HG03159 (cell line): ENCODE results near the gene CDKAL1.
"Not testable (repeated sequence)": the region's sequence is repeated elsewhere in the genome, so short reads cannot be mapped to it uniquely, and the experiment has no call there.

Source experiments
- ATAC-seq: cut with Tn5 transposase; IDR thresholded peaks from one replicate; pipeline ENCODE4 v1.9.1; 2021; ENCODE audit warnings: mild to moderate bottlenecking, moderate library complexity; ENCODE audit not compliant: unreplicated experiment

The CDKAL1 gene

DNA sequence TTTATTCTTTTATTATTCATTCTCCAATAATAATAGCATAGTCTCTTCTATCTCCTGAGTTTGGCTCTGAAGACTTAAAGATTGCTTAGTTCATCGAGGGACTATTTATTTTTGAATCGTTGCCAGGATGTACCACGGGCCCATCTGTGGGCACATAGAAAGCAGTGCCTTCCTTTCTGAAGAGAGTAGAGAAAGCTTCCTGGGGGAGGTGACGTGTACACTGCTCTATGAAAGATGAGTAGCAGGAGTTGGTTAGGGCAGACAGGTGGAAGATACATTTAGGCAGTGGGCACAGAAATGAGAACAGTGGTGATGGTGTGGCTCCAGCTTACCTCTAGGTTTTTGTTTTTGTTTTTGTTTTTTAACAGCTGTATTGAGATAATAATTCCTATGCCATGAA is 98.4 kb downstream of the CDKAL1 start:
- ATAC-seq = no peak

DNA sequence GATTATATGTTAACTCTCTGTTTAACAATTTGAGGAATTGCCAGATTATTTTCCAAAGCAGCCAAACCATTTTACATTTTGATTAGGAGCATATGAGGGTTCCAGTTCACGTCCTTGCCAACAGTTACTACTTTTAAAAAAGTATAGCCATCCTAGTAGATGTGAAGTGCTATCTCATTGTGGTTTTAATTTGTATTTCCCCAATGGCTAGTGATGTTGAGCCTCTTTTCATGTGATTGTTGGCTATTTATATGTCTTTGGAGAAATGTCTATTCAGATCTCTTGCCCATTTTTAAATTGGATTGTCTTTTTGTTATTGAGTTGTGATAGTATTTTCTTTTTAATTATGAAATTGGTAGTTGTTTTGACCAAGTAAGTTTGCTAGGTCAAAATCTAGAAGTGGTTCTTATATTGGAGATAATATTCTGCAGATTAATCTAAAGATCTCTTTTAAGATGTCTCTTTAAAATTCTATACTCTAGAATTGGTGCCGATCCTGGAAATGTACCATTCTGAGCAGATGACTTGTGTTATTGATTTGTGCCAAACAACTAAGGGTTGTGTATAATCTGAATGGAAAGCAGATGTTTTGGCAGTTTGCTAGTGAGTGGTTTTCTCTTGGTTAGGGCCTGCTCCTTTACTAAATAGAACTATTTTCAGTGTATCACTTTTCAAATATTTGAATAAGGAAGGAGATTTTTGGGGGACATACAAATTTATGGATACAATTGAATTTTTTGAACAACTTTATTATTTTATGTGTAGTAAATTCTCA is 99.5 kb downstream of the CDKAL1 start:
- no peak for ATAC-seq

DNA sequence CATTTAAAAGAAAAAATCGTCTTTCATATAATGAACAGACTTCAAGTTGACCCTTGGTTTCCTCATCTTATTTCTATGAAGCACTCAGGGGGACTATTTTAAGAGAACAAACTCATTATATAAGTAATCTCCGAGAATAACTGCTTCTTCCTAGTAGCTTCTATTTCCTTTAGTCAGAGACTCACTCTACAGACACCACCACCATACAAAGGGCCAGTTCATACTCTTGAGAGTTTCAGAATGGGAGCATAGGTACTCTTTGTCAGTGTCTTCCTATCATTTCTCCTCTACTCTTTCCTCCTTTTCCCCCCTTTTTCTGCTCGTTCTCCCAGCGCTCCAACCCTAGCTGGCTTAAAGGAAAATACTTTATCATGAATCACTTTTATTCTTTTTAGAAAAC is 104.9 kb downstream of the CDKAL1 start:
- no peak for ATAC-seq

DNA sequence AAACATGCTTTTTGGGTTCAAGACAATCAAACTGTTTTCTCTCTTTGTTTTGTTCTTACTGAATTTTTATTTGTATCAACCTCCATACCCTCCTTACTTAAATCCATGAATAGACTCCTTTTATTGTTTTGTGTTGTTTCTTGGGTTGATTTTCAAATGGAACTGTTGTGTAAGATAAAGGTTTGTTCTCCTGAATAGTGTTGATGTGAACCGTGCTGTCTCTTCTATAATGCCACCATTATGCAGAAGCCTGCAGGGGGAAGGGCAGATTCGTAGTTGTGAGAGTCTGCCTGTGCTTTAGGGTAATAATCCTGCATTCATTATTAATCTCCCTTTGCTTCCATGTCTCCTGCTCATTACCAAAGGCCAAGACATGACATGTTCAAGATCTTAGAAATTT is 105.9 kb downstream of the CDKAL1 start:
- ATAC-seq = no peak

DNA sequence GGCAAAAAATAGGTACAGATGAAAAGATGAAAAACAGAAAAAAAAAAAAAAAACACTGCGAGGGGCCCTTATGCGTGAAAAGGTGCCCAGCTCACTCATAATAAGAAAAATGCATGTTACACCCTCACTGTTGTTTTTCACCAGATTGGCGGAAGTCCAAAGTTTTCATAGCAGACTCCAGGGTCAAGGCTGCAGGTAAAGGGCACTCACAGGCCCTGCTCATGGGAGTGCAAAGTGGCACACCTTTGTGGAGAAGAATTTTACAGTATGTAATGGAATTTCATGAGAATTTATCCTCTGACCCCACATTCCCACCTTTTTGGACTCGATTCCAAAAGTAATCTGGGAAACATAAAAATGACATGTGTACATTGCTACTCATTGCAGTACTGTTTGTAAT is 108.2 kb downstream of the CDKAL1 start:
- no peak for ATAC-seq

DNA sequence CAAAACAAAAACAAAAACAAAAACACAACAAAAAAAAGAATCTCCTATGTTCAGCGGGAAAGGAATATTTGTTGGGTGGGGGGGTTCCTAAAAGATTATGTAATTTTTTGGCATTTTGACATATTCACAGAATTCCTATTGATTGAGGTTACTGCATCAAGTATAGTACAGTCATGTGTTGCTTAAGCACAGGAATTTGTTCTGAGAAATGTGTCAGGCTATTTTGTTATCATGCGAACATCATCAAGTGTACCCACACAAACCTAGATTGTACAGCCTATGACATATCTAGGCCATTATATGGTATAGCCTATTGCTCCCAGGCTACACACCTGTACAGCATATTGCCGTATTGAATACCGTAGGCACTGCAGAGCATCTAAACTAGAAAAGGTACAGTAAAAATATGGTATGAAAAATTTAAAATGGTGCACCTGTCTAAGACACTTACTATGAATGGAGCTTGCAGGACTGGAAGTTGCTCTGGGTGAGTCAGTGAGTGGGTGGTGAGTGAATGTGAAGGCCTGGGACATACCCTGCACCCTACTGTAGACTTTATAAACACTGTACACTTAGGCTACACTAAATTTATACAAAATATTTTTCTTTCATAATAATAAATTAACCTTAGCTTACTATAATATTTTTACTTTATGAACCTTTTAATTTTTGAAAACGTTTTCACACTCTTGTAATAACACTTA is 110.6 kb downstream of the CDKAL1 start:
- ATAC-seq = no peak

DNA sequence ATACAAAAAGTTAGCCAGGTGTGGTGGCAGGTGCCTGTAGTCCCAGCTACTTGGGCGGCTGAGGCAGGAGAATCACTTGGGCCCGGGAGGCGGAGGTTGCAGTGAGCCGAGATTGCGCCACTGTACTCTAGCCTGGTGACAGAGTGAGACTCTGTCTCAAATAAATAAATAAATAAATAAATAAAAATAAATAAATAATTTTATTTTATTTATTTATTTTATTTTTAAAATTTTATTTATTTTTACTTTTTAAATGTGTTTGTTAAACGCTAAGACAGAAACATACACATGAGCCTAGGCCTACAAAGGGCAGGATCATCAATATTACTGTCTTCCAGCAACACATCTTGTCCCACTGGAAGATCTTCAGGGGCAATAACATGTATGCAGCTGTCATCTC is 111.3 kb downstream of the CDKAL1 start:
- not testable (repeated sequence) for ATAC-seq

DNA sequence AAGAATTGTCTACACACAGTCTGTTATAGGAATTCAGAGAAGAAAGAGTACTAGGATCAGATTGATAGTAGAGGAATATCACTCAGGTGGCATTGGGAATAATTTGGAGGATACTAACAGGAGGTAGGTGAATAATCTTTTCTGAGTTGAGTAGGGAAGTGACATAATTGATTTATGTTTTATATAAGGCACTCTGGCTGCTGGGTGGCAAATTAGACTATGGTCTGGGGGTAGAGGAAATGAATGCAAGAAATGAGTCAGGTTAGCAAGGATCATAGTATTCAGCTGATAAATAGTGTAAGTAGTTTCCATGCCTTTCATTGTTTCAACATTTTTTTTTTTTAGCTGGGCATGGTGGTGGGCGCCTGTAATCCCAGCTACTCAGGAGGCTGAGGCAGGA is 113.3 kb downstream of the CDKAL1 start:
- no peak for ATAC-seq

DNA sequence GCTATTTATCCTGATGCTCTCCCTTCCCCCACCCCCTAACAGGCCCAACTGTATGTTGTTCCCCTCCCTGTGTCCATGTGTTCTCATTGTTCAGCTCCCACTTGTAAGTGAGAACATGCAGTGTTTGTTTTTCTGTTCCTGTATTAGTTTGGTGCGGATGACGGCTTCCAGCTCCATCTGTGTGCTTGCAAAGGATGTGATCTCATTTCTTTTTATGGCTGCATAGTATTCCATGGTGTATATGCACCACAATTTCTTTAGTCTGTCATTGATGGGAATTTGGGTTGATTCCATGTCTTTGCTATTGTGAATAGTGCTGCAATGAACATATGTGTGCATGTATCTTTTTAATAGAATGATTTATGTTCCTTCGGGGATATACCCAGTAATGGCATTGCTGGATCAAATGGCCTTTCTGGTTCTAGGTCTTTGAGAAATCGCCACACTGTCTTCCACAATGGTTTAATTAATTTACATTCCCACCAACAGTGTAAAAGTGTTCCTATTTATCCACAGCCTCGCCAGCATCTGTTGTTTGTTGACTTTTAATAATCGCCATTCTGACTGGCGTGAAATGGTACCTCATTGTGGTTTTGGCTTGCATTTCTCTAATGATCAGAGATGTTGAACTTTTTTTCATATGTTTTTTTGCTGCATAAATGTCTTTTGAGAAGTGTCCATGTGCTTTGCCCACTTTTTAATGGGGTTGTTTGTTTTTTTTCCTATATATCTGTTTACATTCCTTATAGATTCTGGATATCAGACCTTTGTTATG is 115.6 kb downstream of the CDKAL1 start:
- ATAC-seq = not testable (repeated sequence)

DNA sequence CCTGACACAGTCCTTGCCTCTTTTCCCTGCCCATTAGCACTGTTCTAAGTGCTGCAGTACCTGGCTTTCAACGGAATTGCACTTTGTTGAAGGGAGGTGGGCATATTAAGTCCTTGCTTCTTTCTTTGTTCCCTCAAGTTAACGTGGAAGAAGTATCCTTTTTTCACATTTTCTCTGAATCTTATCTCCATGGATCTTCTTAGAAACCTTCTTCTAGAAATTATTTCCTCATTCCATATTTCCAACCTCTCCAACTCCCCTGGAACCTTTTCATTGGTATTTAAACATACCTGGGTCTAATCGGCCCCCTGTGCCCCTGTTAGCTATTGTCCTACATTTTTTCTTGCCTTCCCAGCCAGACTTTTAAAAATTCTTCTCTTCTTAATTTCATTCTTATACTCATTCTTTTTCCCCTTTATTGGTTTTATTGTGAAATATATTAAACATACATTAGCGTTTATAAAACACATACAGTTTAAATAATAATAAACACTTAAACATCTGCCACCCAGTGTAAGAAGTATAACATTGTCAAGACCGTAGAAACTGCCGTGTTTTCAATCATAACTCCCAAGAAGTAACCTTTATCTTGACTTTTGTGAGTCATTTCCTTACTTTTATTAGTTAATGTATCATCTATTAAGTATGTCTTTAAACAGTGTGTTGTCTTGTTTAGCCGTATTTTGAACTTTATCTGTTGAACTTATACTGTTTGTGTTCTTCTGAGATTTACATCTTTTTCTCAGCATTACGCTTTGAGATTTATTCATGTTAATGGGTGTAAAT is 118.2 kb downstream of the CDKAL1 start:
- ATAC-seq = no peak

DNA sequence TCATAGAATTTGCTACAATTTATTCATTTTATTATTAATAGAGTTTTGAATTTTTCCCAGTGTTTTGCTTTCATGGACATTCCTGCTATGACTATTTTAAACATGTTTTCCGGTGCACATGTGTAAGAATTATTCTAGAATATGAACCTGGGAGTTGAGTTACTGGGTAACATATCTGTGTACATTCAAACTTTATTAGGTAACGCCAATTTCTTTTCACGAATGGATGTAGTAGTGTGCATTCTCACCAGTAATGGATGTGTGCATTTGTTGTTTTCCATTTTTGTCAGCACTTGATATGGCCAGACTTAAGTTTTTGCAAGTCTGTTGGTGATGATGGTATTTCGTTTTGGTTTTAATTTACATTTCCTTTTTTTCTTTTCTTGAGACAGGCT is 118.8 kb downstream of the CDKAL1 start:
- ATAC-seq = no peak

DNA sequence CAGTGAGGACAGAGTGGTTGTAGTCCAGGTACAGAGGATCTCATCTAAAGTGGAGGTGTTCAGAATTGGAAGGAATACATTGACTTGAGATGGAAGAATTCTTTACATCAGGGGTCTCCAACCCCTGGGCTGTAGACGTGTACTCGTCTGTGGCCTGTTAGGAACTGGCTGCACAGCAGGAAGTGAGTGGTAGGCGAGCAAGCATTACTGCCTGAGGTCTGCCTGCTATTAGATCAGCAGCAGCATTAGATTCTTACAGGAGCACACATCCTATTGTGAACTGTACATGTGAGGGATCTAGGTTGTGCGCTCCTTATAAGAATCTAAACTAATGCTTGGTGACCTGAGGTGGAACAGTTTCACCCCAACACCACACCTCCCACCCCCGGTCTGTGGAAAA is 121.1 kb downstream of the CDKAL1 start:
- no peak for ATAC-seq

DNA sequence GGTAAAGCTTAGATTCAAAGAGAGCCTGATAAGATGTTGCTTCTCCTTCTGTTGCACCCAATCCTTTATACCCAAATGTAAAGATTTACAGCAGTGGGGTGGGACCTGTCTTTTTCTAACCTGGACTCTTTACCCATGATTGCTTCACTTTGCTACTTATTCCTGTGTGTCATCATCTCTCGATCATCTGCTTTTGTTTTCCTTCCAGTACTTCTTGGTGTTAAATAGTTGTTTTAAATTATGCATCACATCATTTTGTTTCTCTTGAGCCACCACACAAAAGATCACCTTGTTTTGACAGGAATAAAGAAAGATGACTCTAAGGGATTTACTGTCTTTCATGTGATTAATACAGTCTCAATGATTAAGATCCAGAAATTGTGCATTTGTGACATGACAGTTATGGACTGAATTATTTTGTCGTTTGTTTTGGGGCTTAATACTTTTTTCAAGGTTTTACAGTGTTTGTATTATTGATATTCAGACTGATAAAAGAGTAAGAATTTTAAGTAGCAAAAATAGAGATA is 123.1 kb downstream of the CDKAL1 start:
- no peak for ATAC-seq

DNA sequence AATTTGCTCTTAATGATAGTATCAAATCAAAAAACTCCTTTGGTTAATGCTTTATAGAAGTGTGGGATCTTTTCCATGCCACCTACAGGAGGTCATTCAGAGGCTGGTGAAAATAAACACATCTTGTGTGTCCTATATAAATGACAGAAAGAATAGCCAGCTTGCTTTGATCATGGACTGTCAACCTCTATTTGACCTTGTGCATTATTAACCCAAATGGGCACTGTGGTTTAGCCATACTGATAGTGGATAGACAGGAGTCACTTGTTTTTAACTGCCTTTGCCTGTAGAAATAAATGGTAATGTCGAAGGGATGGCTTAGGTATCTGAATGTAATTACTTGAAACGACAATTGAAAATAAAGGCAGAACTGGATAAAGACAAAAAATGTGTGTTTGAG is 123.8 kb downstream of the CDKAL1 start:
- no peak for ATAC-seq

DNA sequence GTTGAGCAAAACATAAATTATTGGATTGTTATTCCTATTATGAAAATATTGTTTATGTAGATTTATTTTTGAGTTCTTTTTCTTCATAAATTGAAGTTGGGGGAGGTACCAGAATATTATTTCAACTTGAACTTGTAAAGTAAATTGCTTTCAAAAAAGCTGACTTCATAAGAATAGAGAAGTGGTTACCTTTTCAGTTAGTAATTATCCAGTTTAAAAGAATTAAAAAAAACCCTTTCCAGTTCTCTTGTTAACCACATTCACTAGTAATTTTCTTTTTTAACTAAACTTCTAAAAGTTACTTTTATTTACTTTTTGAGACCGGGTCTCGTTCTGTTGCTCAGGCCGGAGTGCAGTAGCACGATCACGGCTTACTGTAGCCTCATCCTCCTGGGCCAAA is 124.3 kb downstream of the CDKAL1 start:
- ATAC-seq = no peak

DNA sequence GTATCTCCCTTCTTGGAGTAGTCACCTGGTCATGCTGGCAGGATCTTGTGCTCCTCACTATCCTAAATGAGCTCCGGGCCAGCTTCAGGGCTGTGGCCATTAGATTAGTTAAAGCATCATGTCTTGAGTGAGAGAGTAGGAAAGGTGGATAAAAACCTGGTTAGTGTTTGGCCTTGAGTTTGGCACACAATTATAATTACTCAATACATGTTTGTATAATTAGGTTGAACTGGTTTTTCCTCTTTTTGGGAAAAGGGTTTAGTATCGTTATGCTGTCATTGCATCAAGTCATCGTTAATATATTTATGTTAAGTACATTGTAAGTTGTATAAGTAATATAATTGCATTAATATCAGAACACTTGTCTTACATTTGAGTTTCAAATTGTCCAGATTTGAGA is 126.3 kb downstream of the CDKAL1 start:
- ATAC-seq = no peak

DNA sequence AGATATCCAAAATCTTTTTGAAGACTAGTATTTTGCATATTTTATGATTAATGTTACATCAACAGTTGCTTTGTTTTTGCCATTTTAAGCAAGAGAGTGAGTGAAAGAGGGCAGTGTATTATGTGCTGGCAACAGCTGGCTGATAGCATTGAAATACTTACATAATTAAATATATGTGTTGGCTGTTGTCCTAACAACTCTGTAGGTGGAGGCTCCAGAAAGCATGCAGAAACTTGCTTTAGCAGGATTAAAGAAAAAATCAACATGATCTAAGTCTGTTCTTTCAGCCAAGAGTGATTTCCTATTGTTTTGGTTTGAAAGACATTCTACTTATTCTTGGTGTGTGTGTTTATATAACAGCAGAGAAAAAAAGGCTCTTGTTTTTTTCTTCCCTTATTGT is 127.5 kb downstream of the CDKAL1 start:
- no peak for ATAC-seq

DNA sequence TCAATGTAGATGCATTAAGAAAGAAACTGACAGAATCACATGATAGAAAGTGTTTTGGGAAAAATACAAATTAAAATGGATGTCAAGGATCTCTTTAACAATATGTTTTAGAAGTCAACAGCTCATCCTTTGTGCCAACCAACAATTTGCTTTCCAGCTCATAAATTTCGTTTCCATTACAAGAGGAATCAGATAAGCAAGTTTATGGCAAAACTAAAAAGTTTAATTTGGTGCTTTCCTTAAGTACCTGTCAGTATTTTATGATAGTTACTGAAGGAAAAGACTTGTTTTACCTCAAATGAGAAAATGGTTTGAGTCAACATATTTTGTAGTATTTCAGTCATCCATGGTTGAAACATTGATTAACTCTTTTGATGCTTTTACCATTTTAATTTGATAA is 130.0 kb downstream of the CDKAL1 start:
- no peak for ATAC-seq

DNA sequence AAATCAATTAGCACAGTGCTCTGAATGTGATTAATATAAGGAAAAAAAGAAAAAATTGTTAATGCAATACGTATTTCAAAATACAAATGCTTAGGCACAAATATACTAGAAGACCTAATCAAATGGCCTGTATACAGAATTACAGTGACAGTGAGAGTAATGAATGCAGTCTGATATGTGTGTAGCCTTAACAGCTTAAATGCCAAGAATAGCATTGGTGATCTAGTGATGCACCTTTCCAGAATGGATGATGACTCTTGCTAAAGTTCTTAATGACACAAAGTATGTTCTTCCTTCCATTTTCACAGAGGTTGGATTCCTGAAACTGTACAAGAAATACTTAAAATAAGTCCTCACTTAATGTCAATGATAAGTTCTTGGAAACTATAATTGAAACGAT is 131.0 kb downstream of the CDKAL1 start:
- no peak for ATAC-seq

DNA sequence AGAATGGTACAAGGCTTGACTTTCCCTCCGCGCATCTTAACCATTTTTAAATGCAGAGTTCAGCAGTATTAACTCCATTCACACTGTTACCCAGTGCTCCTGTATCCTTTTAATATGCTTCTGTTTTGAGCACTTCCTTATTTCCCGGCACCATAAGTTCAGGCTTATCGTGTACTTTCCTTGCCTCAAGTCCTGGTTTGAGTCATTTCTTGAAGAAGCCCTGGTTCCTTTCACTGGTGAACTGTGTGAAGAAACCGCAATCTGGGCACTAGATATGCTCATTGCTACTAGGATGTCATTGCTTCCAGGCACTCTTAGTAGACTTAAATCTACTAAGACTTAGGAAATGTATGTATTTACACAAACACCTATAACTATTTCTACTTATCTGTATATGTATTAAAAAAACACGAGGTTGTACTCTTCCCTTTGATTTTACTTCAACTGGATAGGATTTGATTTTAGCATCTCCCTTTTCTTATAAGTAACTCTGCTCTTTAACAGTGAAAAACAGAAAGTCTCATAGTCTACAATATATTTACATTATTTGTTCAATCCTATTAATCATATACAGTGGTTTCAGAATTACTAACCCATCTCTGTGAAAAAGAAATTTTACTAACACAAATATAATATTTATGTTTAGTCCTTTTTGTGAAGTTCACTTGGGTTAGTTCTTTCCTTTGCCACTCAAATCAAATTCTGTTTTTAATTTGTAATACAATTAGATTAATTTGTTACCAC is 135.5 kb downstream of the CDKAL1 start:
- ATAC-seq = peak; percentile 82
